HG03457 (cell line): Measurements from ENCODE around the gene ALG12.

Source experiments
- ATAC-seq: cut with Tn5 transposase; IDR thresholded peaks from one replicate; pipeline ENCODE4 v1.9.1; 2021; ENCODE audit warnings: moderate number of reproducible peaks; ENCODE audit not compliant: unreplicated experiment

The ALG12 gene

GRCh38 chr22:49894322-49895054 is 23.8 kb downstream of the ALG12 start:
- no peak for ATAC-seq

- no peak for ATAC-seq
Observed at GRCh38 chr22:49893025-49893424, 25.2 kb downstream of the ALG12 start.

- ATAC-seq: no peak
Observed at GRCh38 chr22:49892226-49892899, 25.9 kb downstream of the ALG12 start.

GRCh38 chr22:49889071-49889470 is 29.2 kb downstream of the ALG12 start:
- ATAC-seq: no peak

DNA sequence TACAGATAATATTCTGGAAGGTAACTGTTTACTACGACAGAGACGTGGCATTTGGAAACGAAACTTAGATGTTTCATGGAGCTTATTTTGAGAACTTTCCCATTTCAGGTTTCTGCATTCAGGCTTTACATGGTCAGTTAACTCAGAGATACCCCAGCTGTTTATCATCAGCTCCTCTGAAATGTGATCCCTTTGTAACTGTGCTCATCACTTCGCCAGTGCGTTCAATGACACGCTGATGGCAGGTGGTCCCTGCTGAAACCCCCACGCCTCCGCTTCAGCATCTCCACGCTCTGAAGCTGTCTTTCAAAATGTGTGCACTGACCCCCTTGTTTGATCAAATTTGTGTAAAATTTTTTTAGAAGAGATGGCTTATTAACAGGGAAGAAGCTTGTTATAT is 30.5 kb downstream of the ALG12 start:
- no peak for ATAC-seq

DNA sequence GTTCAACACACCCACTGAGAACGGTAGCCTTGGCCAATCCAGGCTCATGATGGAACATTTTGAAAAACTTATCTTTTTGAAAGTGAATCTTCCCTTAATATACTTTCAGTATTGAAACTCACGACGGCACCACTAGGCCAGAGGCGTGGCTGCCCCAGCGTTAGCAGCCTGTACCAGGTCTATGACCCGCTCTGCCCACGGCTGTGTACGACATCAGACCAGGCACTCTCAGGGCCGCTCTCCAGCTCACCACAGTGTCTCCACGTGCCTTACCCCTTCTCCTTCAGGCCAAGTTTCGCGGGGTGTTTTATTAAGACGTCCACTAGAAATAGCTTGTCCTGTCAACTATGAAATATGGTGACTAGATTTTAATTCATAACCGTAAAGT is 31.2 kb downstream of the ALG12 start:
- ATAC-seq: no peak

- no peak for ATAC-seq
Observed at GRCh38 chr22:49886346-49887063, 31.7 kb downstream of the ALG12 start.

DNA sequence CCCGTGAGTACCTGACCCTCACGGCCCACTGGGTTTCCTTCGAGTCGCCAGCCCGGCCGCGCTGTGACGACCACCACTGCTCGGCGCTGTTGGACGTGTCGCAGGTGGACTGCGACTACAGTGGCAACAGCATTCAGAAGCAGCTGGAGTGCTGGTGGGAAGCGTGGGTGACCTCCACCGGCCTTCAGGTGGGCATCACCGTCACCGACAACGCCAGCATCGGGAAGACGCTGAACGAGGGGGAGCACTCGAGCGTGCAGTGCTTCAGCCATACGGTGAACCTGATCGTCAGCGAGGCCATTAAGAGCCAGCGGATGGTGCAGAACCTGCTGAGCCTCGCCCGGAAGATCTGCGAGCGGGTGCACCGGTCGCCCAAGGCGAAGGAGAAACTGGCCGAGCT is 32.4 kb downstream of the ALG12 start:
- ATAC-seq: no peak

- ATAC-seq: no peak
Observed at GRCh38 chr22:49885281-49885680, 33.0 kb downstream of the ALG12 start.

DNA sequence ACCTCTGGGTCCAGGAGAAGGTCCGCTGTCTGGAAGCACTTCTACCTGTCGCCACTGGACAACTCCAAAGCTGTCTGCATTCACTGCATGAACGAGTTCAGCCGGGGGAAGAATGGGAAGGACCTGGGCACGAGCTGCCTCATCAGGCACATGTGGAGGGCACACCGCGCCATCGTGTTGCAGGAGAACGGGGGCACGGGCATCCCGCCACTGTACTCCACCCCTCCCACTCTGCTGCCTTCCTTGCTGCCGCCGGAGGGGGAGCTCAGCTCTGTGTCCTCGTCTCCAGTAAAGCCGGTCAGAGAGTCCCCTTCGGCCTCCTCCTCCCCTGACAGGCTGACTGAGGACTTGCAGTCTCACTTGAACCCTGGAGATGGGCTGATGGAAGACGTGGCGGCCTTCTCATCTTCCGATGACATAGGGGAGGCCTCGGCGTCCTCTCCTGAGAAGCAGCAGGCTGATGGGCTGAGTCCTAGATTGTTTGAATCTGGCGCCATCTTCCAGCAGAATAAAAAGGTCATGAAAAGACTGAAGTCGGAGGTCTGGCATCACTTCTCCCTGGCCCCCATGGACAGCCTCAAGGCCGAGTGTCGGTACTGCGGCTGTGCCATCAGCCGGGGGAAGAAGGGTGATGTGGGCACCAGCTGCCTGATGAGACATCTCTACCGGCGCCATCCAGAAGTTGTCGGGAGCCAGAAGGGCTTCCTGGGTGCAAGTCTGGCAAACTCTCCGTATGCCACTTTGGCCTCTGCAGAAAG is 33.6 kb downstream of the ALG12 start:
- no peak for ATAC-seq

- ATAC-seq: no peak
Observed at GRCh38 chr22:49884075-49884474, 34.2 kb downstream of the ALG12 start.

GRCh38 chr22:49883294-49883640 is 35.0 kb downstream of the ALG12 start:
- no peak for ATAC-seq

- no peak for ATAC-seq
Observed at GRCh38 chr22:49882519-49883293, 35.5 kb downstream of the ALG12 start.

GRCh38 chr22:49881856-49882255 is 36.4 kb downstream of the ALG12 start:
- no peak for ATAC-seq

- ATAC-seq: no peak
Observed at GRCh38 chr22:49880281-49880680, 38.0 kb downstream of the ALG12 start.

DNA sequence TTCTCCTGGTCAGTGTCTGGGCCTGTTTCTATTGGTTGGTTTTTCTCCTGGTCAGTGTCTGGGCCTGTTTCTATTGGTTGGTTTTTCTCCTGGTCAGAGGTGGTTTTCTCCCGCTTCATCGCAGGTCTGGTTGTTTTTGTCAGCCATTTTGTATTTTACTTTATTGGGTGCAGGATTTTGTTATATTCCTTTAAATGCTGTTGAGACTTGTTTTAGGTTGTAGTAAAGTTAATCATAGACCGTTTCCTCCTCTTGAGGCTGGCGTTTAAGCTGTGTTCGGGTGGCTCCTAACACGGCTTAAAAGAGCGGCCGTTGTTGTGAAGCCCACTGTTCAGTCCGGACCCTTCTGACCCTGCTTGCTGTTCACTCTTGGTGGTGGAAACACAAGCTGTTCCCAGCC is 38.4 kb downstream of the ALG12 start:
- ATAC-seq: no peak

DNA sequence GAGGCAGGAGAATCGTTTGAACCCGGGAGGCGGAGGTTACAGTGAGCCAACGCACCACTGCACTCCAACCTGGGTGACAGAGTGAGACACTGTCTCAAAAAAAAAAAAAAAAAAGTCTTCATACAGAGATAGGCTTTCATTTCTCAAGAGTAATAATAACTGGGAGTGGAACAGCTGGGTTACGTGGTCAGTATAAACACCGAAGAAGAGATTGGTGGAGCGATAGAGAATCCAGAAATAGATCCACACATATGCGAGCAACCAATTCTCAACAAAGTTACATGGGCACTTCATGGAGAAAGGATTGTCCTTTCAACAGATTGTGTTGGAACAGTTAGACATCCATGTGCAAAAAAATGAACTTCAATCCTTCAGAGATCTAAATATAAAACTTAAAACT is 40.0 kb downstream of the ALG12 start:
- no peak for ATAC-seq

- no peak for ATAC-seq
Observed at GRCh38 chr22:49877642-49878041, 40.6 kb downstream of the ALG12 start.

DNA sequence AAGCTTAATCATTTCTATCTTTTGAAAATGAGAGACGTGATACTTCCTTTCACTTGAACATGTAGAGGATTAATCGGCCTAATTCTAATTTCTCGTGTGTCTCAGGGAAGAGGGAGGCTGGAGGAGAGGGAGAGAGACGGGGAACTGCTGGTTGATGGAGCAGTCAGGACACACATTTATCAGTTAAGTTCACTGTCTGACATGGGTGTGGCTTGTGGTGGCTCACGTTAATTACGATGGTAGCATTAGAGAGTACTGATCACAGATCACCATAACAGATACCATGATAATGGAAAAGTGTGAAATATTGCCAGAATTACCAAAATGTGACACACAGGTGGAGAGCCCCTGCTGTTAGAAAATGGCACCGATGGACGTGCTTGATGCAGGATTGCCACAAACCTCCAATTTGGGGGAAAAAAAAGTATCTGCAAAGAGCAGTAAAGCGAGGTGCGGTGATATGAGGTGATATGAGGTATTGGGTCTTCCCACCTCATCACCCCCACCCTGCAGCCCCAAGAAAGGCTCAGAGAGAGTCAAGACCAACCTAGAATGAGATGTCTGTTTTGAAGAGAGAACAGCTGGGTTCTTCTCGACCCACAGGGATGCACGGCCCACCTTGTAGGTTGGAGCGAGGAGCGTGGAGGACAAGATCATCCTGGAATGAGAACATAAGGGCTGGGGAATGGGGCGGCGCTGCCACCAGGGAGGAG is 44.9 kb downstream of the ALG12 start:
- no peak for ATAC-seq

GRCh38 chr22:49872347-49872746 is 45.9 kb downstream of the ALG12 start:
- no peak for ATAC-seq
